Nephron (organoid): ENCODE measurements around the gene G6PC2.
"Not testable (repeated sequence)": the region's sequence is repeated elsewhere in the genome, so short reads cannot be mapped to it uniquely, and the experiment has no call there.

Experiments used
- H3K27ac Mint-ChIP-seq, 3 experiments: 2 replicates each; pipeline ENCODE4 v1.8.0; 2020; ENCODE audit warnings: mixed read lengths in 3 of 3, mild to moderate bottlenecking in 2 of 3, moderate library complexity in 1 of 3
- H3K27me3 Mint-ChIP-seq: 2 replicates; pipeline ENCODE4 v1.8.0; 2021; ENCODE audit warnings: low read depth, mild to moderate bottlenecking, moderate library complexity, mixed read lengths
- H3K36me3 Mint-ChIP-seq: 2 replicates; pipeline ENCODE4 v1.8.0; 2020; ENCODE audit warnings: low read depth, mixed read lengths
- H3K4me1 Mint-ChIP-seq: 2 replicates; pipeline ENCODE4 v1.8.0; 2020; ENCODE audit warnings: mixed read lengths
- H3K4me3 Mint-ChIP-seq, 3 experiments: 2 replicates each; pipeline ENCODE4 v1.8.0; 2020; ENCODE audit warnings: mild to moderate bottlenecking in 3 of 3, mixed read lengths in 3 of 3, moderate library complexity in 2 of 3
- H3K9me3 Mint-ChIP-seq: 2 replicates; pipeline ENCODE4 v1.8.0; 2020; ENCODE audit warnings: mixed read lengths
- TF ChIP-seq, protein P1 (sequence below), 3 experiments: fragments of 200-600 bp; sonication (generic); IDR thresholded peaks; one replicate each; pipeline ENCODE4 v1.5.0; 2021; ENCODE audit warnings: antibody characterized with exemption in 3 of 3; ENCODE audit not compliant: unreplicated experiment in 3 of 3

Gene G6PC2

GRCh38 chr2:168926621-168927386 lies 25.7 kb downstream of the G6PC2 start:
- Mint-ChIP-seq H3K27ac (no peak overlapping the region), H3K27me3 (peaks cover 6% of the 10 kb centered on the region), H3K4me3 (no peak overlapping the region), H3K9me3 (no peaks in the 10 kb centered on the region), H3K36me3 (no peaks in the 10 kb centered on the region), H3K4me1 (peaks cover 5% of the 10 kb centered on the region)
- TF ChIP-seq, protein P1, sequence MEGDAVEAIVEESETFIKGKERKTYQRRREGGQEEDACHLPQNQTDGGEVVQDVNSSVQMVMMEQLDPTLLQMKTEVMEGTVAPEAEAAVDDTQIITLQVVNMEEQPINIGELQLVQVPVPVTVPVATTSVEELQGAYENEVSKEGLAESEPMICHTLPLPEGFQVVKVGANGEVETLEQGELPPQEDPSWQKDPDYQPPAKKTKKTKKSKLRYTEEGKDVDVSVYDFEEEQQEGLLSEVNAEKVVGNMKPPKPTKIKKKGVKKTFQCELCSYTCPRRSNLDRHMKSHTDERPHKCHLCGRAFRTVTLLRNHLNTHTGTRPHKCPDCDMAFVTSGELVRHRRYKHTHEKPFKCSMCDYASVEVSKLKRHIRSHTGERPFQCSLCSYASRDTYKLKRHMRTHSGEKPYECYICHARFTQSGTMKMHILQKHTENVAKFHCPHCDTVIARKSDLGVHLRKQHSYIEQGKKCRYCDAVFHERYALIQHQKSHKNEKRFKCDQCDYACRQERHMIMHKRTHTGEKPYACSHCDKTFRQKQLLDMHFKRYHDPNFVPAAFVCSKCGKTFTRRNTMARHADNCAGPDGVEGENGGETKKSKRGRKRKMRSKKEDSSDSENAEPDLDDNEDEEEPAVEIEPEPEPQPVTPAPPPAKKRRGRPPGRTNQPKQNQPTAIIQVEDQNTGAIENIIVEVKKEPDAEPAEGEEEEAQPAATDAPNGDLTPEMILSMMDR (IDR thresholded peaks at IDR 0.05; ENCODE audit: unreplicated experiment in 3 of 3): no peak

DNA sequence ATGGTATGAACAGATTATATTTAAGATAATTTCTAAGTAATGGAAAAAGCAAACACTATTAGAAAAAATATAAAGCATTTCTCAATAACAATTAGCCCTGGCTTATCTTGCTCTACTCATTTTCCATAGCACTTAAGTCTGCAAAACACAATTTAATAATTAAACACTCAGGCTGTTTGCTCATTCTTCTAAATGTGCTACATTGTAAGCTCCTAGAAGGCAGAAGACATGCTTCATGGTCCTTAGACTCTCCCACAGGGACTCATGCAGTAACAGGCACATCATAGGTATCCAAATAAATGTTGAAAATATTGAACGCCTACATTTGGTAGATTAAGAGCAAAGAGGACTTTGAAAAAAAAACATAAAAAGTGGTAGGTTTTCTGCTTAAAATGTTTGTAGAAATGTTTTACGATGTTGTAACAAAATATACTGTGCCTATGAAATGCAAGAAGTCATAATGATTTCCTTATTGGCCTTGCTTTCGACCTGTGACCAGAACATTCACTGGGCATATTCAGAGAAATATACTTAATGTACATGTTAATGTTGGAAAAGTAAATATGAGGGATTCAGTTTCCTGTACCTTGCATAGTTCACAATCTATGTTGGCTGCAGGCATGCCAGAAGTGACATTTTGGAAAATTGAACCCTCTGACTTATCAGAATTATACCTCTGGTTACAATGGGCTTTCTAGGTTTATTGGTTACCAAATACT lies 27.2 kb downstream of the G6PC2 start:
- TF ChIP-seq, protein P1 (IDR thresholded peaks at IDR 0.05; ENCODE audit: unreplicated experiment in 3 of 3): no peak
- no peaks in the 10 kb centered on the region for H3K27me3 Mint-ChIP-seq
- no peaks in the 10 kb centered on the region for H3K36me3 Mint-ChIP-seq
- H3K9me3 Mint-ChIP-seq: no peaks in the 10 kb centered on the region
- H3K27ac Mint-ChIP-seq: no peak overlapping the region
- H3K4me3 Mint-ChIP-seq: no peak overlapping the region
- peaks cover 5% of the 10 kb centered on the region for H3K4me1 Mint-ChIP-seq

GRCh38 chr2:168929031-168929430 lies 27.9 kb downstream of the G6PC2 start:
- TF ChIP-seq, protein P1 (IDR thresholded peaks at IDR 0.05; ENCODE audit: unreplicated experiment in 3 of 3): no peak

DNA sequence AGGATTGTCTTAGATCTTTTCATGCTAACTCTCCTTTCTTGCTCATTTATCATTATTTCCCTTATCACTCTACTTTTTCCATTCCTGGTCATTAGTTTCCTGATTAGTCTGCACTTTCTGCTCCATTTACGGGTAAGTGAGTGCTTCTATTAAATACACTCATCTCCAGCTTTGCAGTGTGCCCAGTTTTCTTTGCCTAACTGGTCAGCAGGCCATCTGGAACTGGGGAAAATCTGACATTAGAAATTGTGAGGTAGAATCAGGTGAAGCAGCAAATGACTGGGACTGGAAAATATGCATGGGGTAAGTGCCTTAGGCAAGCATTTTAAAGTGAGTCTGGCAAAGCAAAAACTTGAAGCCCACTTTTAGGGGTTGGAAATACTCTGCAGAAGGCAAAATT lies 29.2 kb downstream of the G6PC2 start:
- Mint-ChIP-seq H3K27me3 (no peaks in the 10 kb centered on the region), H3K27ac (no peak overlapping the region)

More at GRCh38 chr2:168929031-168929430, 27.9 kb downstream of the G6PC2 start:
- Mint-ChIP-seq H3K4me3 (no peak overlapping the region), H3K27me3 (no peaks in the 10 kb centered on the region), H3K36me3 (no peaks in the 10 kb centered on the region), H3K9me3 (no peaks in the 10 kb centered on the region), H3K27ac (peak overlapping the region in 1 of 3 experiments; percentile 30), H3K4me1 (peaks cover 5% of the 10 kb centered on the region)

DNA sequence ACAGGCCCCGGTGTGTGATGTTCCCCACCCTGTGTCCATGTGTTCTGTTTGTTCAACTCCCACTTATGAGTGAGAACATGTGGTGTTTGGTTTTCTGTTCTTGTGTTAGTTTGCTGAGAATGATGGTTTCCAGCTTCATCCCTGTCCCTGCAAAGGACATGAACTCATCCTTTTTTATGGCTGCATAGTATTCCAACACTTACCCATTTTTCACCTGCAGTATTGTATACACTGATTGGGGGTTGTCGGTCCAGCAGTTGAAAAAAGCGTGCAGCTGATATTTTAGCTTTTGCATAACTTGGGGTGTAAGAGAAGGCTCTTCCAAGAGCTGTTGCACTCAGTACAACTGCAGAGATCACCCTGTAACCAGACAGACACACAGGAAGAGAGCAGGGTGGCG lies 31.1 kb downstream of the G6PC2 start:
- not testable (repeated sequence) for H3K4me1 Mint-ChIP-seq, H3K9me3 Mint-ChIP-seq, H3K36me3 Mint-ChIP-seq, H3K27ac Mint-ChIP-seq, H3K27me3 Mint-ChIP-seq, H3K4me3 Mint-ChIP-seq

More for the DNA sequence above, 29.2 kb downstream of the G6PC2 start:
- TF ChIP-seq, protein P1 (IDR thresholded peaks at IDR 0.05; ENCODE audit: unreplicated experiment in 3 of 3): no peak
- Mint-ChIP-seq H3K36me3 (no peaks in the 10 kb centered on the region), H3K9me3 (no peaks in the 10 kb centered on the region), H3K4me1 (peaks cover 5% of the 10 kb centered on the region), H3K4me3 (no peak overlapping the region)

- no peaks in the 10 kb centered on the region for H3K27me3 Mint-ChIP-seq
- TF ChIP-seq, protein P1 (IDR thresholded peaks at IDR 0.05; ENCODE audit: unreplicated experiment in 3 of 3): no peak
- H3K27ac Mint-ChIP-seq: no peak overlapping the region
- no peaks in the 10 kb centered on the region for H3K4me1 Mint-ChIP-seq
- H3K36me3 Mint-ChIP-seq: no peaks in the 10 kb centered on the region
- H3K9me3 Mint-ChIP-seq: no peaks in the 10 kb centered on the region
- no peak overlapping the region for H3K4me3 Mint-ChIP-seq
Observed at GRCh38 chr2:168934826-168935225, 33.7 kb downstream of the G6PC2 start.
